ENCODE results near the gene SEPHS2. TPM values are rescaled to one million over a fixed set of nuclear protein-coding genes. Genes with fewer than 3 reads are reported as not detected.

SEPHS2 gene
- total and polyA plus RNA-seq, 8 donors, result 14.8 to 35.4 (median 25.4) TPM

DNA sequence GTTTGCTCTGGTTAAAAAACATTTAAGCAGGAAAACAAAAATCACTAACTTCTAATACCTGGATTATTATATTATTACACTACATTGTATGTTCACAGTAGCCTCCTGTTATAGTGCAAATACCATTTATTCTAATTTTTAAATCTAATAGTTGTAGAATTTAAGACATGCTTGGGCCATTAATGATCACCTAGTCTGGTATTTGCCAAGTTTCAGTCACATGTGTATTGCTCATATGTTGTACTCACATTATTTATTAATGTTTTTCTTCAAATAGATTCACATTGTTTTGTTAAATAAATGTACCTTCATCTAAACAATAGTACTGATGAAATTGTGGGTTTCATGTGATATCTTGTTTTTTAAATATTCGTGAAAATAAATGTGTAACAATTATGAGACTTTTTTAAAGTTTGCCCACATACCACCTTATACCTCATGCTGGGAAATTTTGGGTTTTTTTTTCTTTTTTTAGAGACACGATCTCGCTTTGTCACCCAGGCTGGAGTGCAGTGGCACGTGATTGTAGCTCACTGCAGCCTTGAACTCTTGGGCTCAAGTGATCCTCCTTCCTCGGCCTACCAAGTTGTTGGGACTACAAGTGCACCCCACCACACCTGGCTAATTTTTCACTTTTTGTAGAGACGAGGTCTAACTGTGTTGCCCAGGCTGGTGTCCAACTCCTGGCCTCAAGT lies 32.4 kb downstream of the SEPHS2 start:
- Histone ChIP-seq H3K4me1 (peaks cover 20 to 34% (median 24%) of the 10 kb centered on the region in 3 donors), H3K4me3 (no peak overlapping the region), H3K9me3 (no peaks in the 10 kb centered on the region), H3K27ac (peak overlapping the region; percentile 37 to 75 (median 58)), H3K27me3 (no peaks in the 10 kb centered on the region), H3K36me3 (no peaks in the 10 kb centered on the region)
- ATAC-seq (no peak), FAIRE-seq (no peak), DNase-seq (no peak)
- TF ChIP-seq, protein P1, sequence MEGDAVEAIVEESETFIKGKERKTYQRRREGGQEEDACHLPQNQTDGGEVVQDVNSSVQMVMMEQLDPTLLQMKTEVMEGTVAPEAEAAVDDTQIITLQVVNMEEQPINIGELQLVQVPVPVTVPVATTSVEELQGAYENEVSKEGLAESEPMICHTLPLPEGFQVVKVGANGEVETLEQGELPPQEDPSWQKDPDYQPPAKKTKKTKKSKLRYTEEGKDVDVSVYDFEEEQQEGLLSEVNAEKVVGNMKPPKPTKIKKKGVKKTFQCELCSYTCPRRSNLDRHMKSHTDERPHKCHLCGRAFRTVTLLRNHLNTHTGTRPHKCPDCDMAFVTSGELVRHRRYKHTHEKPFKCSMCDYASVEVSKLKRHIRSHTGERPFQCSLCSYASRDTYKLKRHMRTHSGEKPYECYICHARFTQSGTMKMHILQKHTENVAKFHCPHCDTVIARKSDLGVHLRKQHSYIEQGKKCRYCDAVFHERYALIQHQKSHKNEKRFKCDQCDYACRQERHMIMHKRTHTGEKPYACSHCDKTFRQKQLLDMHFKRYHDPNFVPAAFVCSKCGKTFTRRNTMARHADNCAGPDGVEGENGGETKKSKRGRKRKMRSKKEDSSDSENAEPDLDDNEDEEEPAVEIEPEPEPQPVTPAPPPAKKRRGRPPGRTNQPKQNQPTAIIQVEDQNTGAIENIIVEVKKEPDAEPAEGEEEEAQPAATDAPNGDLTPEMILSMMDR (IDR thresholded peaks at IDR 0.05), result no peak
- 64 to 66% methylated on average over 6 of the region's 6 CpGs for WGBS, 2 donors
- intact Hi-C loops (cut with DNase I), result no loop called here

DNA sequence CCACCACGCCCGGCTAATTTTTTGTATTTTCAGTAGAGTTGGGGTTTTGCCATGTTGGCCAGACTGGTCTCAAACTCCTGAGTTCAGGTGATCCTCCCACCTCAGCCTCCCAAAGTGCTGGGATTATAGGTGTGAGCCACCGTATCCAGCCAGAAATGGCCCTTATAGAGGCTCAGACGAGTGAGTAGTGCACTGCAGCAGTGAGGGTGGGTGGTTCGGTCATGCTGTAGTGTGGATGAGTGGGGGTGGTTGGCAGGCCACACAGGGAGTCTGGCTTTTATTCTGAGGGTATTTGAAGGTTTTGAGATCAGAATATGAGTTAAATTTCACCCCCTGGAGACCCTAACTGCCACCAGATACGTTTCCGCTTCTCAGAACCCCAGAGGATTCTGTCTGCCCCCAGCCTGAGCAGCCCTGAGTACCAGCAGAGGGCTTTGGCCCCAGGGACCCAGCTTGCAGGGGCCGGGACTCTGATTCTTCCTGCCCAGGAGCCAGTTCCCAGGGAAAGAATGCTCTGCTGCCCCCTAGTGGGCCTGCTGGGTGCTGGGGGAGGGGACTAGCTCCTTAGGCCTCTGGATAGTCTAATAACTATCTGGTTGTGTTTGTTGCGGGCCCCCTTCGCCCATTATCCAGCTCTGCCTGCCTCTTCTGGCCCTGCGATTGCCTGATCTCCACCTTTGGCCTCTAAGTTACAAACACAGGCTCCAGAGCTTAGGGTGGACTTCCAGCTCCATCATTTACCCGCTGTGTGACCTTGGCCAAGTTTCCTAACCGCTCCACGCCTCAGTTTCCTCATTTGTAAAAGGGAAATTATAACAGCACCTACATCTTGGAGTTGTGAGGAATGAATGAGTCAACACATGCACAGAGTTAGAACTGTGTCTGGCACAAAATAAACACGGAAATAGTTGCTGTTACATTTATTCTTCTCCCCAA lies 36.3 kb downstream of the SEPHS2 start:
- 31 to 43% methylated on average over 15 of the region's 15 CpGs for WGBS, 2 donors
- Histone ChIP-seq H3K27ac (peak overlapping the region in 2 of 4 donors; percentile 47 to 62), H3K36me3 (no peaks in the 10 kb centered on the region), H3K27me3 (no peaks in the 10 kb centered on the region), H3K4me3 (no peak overlapping the region), H3K9me3 (no peaks in the 10 kb centered on the region), H3K4me1 (peaks cover 18 to 28% (median 21%) of the 10 kb centered on the region in 3 donors)
- intact Hi-C loops (cut with DNase I), result no loop called here
- FAIRE-seq (no peak), DNase-seq (peak; percentile 86 to 99 (median 94)), ATAC-seq (peak; percentile 55 to 81 (median 72))
- TF ChIP-seq, protein P1 (IDR thresholded peaks at IDR 0.05), result peak; percentile 91 to 97 (median 96)

DNA sequence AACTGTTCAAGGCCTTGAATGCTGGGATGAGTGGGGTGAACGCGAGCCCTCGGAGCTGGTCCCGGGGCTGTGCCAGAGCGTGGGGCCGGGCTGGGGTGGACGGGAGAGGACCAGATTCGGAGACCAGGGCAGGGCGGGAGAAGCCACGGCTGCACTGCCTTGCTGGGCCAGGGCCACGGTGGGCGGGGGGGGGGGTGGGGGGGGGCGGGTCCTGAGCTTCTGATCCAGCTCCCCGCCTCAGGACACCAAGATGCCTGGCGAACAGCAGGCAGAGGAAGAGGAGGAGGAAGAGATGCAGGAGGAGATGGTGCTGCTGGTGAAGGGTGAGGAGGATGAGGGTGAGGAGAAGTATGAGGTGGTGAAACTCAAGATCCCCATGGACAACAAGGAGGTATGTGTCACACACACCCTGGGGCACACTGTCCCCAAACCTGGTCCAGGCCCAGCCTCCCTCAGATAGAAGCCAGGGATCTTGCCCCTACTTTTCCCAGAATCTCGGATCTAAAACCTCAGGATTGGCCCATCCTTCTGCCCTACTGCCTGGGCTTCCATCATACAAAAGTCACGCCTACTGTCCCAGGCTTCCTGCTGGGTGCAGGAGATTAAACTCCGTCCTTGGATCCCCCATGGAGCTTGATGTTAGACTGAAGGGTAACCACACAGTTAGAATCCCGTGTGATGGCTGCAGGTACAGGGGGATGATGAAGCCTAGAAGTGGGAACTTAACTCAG lies 37.7 kb downstream of the SEPHS2 start:
- peak; percentile 2 to 25 (median 6) for ATAC-seq
- Histone ChIP-seq H3K36me3 (no peaks in the 10 kb centered on the region), H3K27ac (peak overlapping the region; percentile 54 to 86 (median 79)), H3K4me3 (peak overlapping the region; percentile 52 to 66 (median 60)), H3K4me1 (peaks cover 4 to 14% (median 7%) of the 10 kb centered on the region in 3 donors), H3K27me3 (no peaks in the 10 kb centered on the region), H3K9me3 (no peaks in the 10 kb centered on the region)
- 10 to 23% methylated on average over 9 to 18 of the region's 19 CpGs for WGBS, 2 donors
- no peak for FAIRE-seq
- intact Hi-C loops (cut with DNase I), result no loop called here
- no peak for DNase-seq
- TF ChIP-seq, protein P1 (IDR thresholded peaks at IDR 0.05), result no peak

DNA sequence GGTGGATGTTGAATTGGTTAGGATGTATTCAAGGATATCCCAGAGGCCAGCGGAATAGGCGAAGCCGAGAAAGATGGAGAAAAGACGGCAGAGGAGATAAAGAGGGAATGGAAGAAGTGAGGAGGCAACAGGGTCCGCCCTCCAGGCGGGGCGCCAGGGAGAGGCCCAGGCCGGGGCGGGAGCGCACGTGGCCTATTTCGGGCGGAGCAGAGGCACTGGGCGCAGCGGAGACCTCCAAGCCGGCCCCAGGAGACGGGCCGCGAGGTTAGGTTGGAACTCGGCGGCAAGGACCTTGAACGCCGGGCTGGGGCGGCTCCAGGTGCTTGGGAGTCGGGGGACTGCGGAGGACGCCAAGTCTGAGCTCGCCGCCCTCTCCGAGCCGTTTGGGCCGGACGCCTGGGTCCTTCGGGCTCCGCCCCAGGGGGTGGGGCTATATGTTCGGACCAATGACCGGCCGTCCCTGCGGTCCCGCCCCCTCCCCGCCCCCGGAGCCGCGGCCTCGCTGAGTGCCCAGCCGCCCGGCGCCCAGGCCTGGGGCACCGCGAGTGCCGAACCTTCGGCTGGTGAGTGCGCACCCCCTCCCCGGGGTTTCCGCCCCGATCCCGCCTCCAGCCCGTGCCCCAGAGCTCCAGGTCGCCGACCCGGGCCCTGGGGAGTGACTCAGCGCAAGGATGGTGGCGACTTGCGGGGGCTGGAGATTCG lies 38.4 kb downstream of the SEPHS2 start, which contains the start of gene ZNF771:
Gene ZNF771 (plus strand): TSS at position 505 of the 702 bp plus-strand sequence. CDS start 448 bp downstream, outside the sequence.
- TF ChIP-seq, protein P1 (IDR thresholded peaks at IDR 0.05), result no peak
- no peaks in the 10 kb centered on the region for H3K36me3 ChIP-seq
- FAIRE-seq, result no peak
- H3K4me1 ChIP-seq, result peaks cover 0 to 12% (median 5%) of the 10 kb centered on the region in 3 donors
- 1% methylated on average over 47 to 65 of the region's 65 CpGs for WGBS, 2 donors
- no peaks in the 10 kb centered on the region for H3K27me3 ChIP-seq
- no peaks in the 10 kb centered on the region for H3K9me3 ChIP-seq
- H3K27ac ChIP-seq, result peak within 1 kb of the TSS; percentile 54 to 86 (median 79)
- intact Hi-C loops (cut with DNase I), result no loop called here
- ATAC-seq, result peak; percentile 94 to 96 (median 95)
- peak; percentile 92 to 98 (median 96) for DNase-seq
- H3K4me3 ChIP-seq, result peak within 1 kb of the TSS; percentile 52 to 66 (median 60)

All from pancreas (tissue), 10 donors.